Osteoblast (primary cell): ENCODE data around the gene GABRG3. TPM values are rescaled to one million over a fixed set of nuclear protein-coding genes. Genes with fewer than 3 reads are reported as not detected.

Experiments used
- DNase-seq: peaks from one replicate; pipeline ENCODE4 v3.0.0; 2011; ENCODE audit warnings: low spot score, mixed read lengths; ENCODE audit not compliant: insufficient read length; ENCODE audit errors: missing footprints
- H2AFZ ChIP-seq: 2 replicates; pipeline ENCODE4 v1.6.0; 2011; ENCODE audit warnings: mild to moderate bottlenecking, low read length
- H3K27ac ChIP-seq: 2 replicates; pipeline ENCODE4 v1.5.1; 2011; ENCODE audit warnings: mild to moderate bottlenecking, low read depth, low read length, moderate library complexity
- H3K27me3 ChIP-seq: 2 replicates; pipeline ENCODE4 v1.6.0; 2012; ENCODE audit warnings: mild to moderate bottlenecking, control low read depth, inconsistent platforms, low read length, moderate library complexity; ENCODE audit not compliant: insufficient read depth
- H3K36me3 ChIP-seq: 2 replicates; pipeline ENCODE4 v1.5.1; 2011; ENCODE audit warnings: mild to moderate bottlenecking, low read length, control low read depth, moderate library complexity; ENCODE audit not compliant: insufficient read depth
- H3K4me1 ChIP-seq: 2 replicates; pipeline ENCODE4 v1.5.1; 2011; ENCODE audit warnings: mild to moderate bottlenecking, low read length, control low read depth, moderate library complexity; ENCODE audit not compliant: insufficient read depth
- H3K4me2 ChIP-seq: 2 replicates; pipeline ENCODE4 v1.6.0; 2011; ENCODE audit warnings: mild to moderate bottlenecking, low read length; ENCODE audit not compliant: insufficient read depth
- H3K4me3 ChIP-seq: fragments of 200-600 bp; sonication (generic); 3 replicates; pipeline ENCODE4 v1.5.1; 2012; ENCODE audit warnings: mild to moderate bottlenecking, low read length, inconsistent platforms; ENCODE audit not compliant: insufficient read depth
- H3K79me2 ChIP-seq: 2 replicates; pipeline ENCODE4 v1.6.0; 2012; ENCODE audit warnings: mild to moderate bottlenecking, low read length, control low read depth, inconsistent platforms; ENCODE audit not compliant: insufficient read depth
- H3K9me3 ChIP-seq: 2 replicates; pipeline ENCODE4 v1.5.1; 2011; ENCODE audit warnings: low read depth, low read length, control low read depth
- H4K20me1 ChIP-seq: 2 replicates; pipeline ENCODE4 v1.6.0; 2012; ENCODE audit warnings: mild to moderate bottlenecking, low read length, control low read depth; ENCODE audit not compliant: insufficient read depth
- total RNA-seq: library from RNA; depleted of rRNA; stranded (reverse); fragments of >200 nt; gene quantifications from 2 replicates; pipeline ENCODE4 v1.2.3, GENCODE V29; 2012
- TF ChIP-seq, protein P1 (sequence below): IDR thresholded peaks from 2 replicates; pipeline ENCODE4 v1.5.1; 2011; ENCODE audit warnings: mild to moderate bottlenecking, low read depth, low read length, moderate library complexity; ENCODE audit errors: extremely low read depth

The GABRG3 gene
- total RNA-seq, 1 donor = not detected

DNA sequence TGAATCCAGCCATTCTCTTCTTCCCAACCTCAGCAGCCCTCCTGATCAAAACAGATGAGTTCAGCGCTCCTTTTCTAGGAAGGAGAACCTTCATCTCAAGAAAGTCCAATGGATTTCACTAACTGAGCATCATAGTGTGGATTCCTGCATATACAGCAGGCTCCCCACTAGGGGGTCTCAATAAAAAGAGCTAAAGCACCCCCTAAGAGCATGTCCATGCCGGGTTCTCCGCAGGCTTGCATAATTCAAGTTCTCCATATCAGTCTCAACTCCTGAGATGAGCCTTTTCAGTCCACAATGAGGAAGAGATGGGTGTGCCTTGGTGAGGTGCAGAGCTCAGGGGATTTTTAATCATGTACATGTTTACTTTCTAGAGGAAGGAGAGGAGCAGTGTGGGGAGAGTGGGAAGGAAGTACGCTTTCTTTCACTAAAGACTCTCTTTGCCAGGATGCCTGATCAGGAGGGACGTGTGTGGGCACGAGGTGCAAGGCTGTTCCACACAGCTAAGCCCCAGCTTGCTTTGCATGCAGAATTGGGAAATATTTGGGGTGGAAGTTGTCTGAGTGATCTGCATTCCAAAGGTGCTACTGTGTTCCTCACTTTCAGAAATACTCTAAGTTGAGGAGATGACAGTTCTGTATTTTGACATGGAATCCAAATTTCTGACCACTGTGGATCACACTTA is 564.6 kb downstream of the GABRG3 start:
- Histone ChIP-seq H2AFZ (no peak overlapping the region), H3K4me1 (no peaks in the 10 kb centered on the region), H3K4me2 (no peak overlapping the region), H3K4me3 (no peak overlapping the region), H3K79me2 (no peaks in the 10 kb centered on the region), H3K27me3 (no peaks in the 10 kb centered on the region), H3K9me3 (no peaks in the 10 kb centered on the region), H3K36me3 (no peaks in the 10 kb centered on the region), H4K20me1 (no peaks in the 10 kb centered on the region), H3K27ac (no peak overlapping the region)
- TF ChIP-seq, protein P1, sequence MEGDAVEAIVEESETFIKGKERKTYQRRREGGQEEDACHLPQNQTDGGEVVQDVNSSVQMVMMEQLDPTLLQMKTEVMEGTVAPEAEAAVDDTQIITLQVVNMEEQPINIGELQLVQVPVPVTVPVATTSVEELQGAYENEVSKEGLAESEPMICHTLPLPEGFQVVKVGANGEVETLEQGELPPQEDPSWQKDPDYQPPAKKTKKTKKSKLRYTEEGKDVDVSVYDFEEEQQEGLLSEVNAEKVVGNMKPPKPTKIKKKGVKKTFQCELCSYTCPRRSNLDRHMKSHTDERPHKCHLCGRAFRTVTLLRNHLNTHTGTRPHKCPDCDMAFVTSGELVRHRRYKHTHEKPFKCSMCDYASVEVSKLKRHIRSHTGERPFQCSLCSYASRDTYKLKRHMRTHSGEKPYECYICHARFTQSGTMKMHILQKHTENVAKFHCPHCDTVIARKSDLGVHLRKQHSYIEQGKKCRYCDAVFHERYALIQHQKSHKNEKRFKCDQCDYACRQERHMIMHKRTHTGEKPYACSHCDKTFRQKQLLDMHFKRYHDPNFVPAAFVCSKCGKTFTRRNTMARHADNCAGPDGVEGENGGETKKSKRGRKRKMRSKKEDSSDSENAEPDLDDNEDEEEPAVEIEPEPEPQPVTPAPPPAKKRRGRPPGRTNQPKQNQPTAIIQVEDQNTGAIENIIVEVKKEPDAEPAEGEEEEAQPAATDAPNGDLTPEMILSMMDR = no peak
- DNase-seq = no peak

DNA sequence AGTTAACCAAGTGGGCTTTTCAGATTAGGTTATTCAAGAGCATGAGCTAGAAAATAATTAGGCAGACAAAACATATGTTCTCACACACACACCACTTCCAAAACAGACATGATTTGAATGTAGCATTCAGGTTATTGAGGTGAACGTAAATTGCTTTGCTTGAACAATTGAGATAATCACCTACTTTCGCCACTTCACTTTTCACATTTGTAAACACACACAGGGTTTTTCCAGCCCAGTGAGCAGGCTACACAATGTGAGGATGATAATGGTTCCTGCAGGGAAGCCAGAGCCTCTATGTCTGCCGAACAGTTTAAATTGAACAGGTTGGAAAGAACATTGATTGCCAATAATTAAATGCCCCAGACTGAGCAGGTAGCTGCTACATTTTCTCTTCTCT is 567.3 kb downstream of the GABRG3 start:
- Histone ChIP-seq H3K27ac (no peak overlapping the region), H3K9me3 (no peaks in the 10 kb centered on the region), H3K79me2 (no peaks in the 10 kb centered on the region), H2AFZ (no peak overlapping the region), H3K4me1 (no peaks in the 10 kb centered on the region), H4K20me1 (no peaks in the 10 kb centered on the region), H3K4me2 (no peak overlapping the region), H3K27me3 (no peaks in the 10 kb centered on the region), H3K36me3 (no peaks in the 10 kb centered on the region), H3K4me3 (no peak overlapping the region)
- DNase-seq = no peak
- TF ChIP-seq, protein P1 = no peak

DNA sequence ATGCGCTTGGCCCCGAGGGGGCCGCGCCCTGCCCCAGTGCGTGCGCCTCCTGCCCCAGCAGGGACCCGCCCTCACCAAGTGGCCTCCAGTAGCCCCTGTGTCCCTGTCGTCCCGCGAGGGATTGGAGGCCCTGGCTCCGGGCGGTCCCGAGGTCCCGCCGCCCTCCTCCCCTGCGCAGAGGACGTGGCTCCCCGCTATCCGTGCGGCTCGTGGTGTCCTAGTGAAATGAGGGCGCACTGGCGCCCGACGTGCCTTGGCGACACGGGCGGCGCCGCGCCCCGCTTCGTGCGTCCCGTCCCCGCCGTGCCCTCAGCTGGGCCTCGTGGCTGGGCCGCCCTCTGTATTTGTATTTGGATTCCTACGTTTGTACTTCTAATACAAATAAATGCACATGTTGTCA is 570.6 kb downstream of the GABRG3 start:
- peak; percentile 55 for DNase-seq
- no peak overlapping the region for H3K4me2 ChIP-seq
- H3K4me3 ChIP-seq = no peak overlapping the region
- H3K27me3 ChIP-seq = no peaks in the 10 kb centered on the region
- H3K9me3 ChIP-seq = no peaks in the 10 kb centered on the region
- no peaks in the 10 kb centered on the region for H3K4me1 ChIP-seq
- H3K79me2 ChIP-seq = no peaks in the 10 kb centered on the region
- no peak overlapping the region for H2AFZ ChIP-seq
- TF ChIP-seq, protein P1 = no peak
- H4K20me1 ChIP-seq = no peaks in the 10 kb centered on the region
- H3K36me3 ChIP-seq = no peaks in the 10 kb centered on the region
- H3K27ac ChIP-seq = no peak overlapping the region

DNA sequence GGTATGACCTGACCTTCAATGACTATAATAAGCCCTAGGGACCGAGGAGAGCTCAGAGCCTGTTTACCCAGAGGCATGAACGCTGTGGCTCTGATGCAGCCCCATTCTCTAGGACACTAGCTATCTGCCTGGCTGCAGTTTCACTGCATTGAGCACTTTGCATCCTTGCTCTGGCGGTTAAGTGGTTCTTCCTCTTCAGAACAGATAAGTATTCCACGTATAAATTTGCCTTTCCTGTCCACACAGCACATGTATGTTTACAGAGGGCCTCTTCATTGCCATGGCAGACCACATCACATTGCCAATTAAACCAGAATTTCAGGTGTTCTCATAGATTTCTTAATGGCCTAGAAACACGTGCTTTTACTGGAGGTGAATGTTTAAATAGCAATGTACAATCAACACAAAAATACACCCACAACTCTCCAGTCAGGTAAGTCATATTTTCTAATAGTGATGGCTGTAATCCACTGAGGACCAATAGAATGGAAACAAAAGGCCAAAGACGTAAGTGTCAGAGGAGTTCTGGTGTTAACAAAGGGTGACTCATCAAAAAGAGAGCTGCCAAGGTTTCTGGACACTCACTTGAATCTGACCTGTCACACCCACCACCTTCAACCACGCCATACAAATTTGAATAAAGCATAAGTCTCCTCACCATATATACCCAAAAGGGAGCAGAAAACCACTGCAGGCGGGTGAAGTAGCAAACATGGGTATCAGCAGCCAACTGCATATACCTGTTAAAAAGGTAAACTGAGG is 574.7 kb downstream of the GABRG3 start:
- no peak overlapping the region for H3K27ac ChIP-seq
- no peak overlapping the region for H3K4me2 ChIP-seq
- TF ChIP-seq, protein P1 = no peak
- H4K20me1 ChIP-seq = no peaks in the 10 kb centered on the region
- no peaks in the 10 kb centered on the region for H3K36me3 ChIP-seq
- DNase-seq = no peak
- H3K4me3 ChIP-seq = no peak overlapping the region
- no peaks in the 10 kb centered on the region for H3K79me2 ChIP-seq
- H3K4me1 ChIP-seq = no peaks in the 10 kb centered on the region
- no peaks in the 10 kb centered on the region for H3K9me3 ChIP-seq
- H3K27me3 ChIP-seq = no peaks in the 10 kb centered on the region
- H2AFZ ChIP-seq = no peak overlapping the region
